Stomach (tissue), 9 donors: Measurements from ENCODE around the gene OR2L2. TPM values are rescaled to one million over a fixed set of nuclear protein-coding genes. Genes with fewer than 3 reads are reported as not detected.

Experiments used
- DNase-seq, 2 donors: peaks; one replicate each; pipeline versions ENCODE4 v3.0.0 to v3.0.0-alpha.2; 2013 to 2019
- H3K27ac ChIP-seq, 5 donors: fragments of 200-600 bp in 4 of 5; sonication (generic) in 4 of 5; one replicate each; pipeline ENCODE4 v1.5.1; 2013 to 2019; ENCODE audit warnings: mild to moderate bottlenecking in 1 of 5, moderate library complexity in 1 of 5
- H3K27me3 ChIP-seq, 3 donors: fragments of 200-600 bp; sonication (generic); one replicate each; pipeline ENCODE4 v1.5.1; 2017 to 2019; ENCODE audit warnings: mixed run types in 1 of 3
- H3K36me3 ChIP-seq, 4 donors: fragments of 200-600 bp; sonication (generic); 1 replicate in 3 of 4; 2 replicates in 1 of 4; pipeline ENCODE4 v1.5.1; 2016 to 2019
- H3K4me1 ChIP-seq, 4 donors: fragments of 200-600 bp; sonication (generic); one replicate each; pipeline ENCODE4 v1.5.1; 2016 to 2019
- H3K4me3 ChIP-seq, 4 donors: fragments of 200-600 bp; sonication (generic) in 3 of 4; one replicate each; pipeline ENCODE4 v1.5.1; 2016 to 2019; ENCODE audit warnings: mild to moderate bottlenecking in 1 of 4
- H3K9me3 ChIP-seq, 4 donors: fragments of 200-600 bp; sonication (generic); one replicate each; pipeline ENCODE4 v1.5.1; 2016 to 2019
- EP300 ChIP-seq: sonication (generic); formaldehyde crosslinking; IDR thresholded peaks from one replicate; pipeline ENCODE4 v1.6.1; 2017; ENCODE audit warnings: antibody characterized with exemption
- POLR2A ChIP-seq, 4 donors: fragments of 450-650 bp; IDR thresholded peaks; one replicate each; pipeline ENCODE4 v1.6.1; 2016; ENCODE audit warnings: antibody characterized with exemption in 4 of 4, control low read depth in 2 of 4, mild to moderate bottlenecking in 1 of 4, moderate library complexity in 1 of 4
- POLR2AphosphoS5 ChIP-seq, 3 donors: sonication (generic); formaldehyde crosslinking; IDR thresholded peaks; one replicate each; pipeline ENCODE4 v1.6.1; 2016; ENCODE audit warnings: antibody characterized with exemption in 3 of 3
- WGBS, 5 donors: extraction: QIAGEN DNeasy Blood & Tissue Kit in 3 of 5; methylation state at CpG; one replicate each; pipeline versions ENCODE4 v1.1.5 to v1.1.7; 2013 to 2018; 5-methylcytosine and 5-hydroxymethylcytosine counted together
- intact Hi-C: fragments of 100-400 bp; cut with DNase I; formaldehyde crosslinking; loops from one replicate; pipeline ENCODE4 v1.15.1; 2023; ENCODE audit warnings: low total_unique reads
- polyA plus RNA-seq, 3 donors: library from polyadenylated mRNA; stranded (reverse); fragments of 200-250 nt; gene quantifications; one replicate each; pipeline ENCODE4 v1.2.3, GENCODE V29; 2013
- total RNA-seq, 5 donors: library from RNA; depleted of rRNA; stranded (reverse); fragments of >200 nt; gene quantifications; one replicate each; pipeline versions ENCODE4 v1.1.0 to v1.2.3, GENCODE V29; 2014 to 2016
- TF ChIP-seq, protein P1 (sequence below), 7 experiments: fragments of 450-650 bp in 4 of 7; fragments of 200-600 bp in 3 of 7; sonication (generic) in 3 of 7; IDR thresholded peaks; one replicate each; pipeline ENCODE4 v1.5.1; 2016 to 2019; ENCODE audit warnings: antibody characterized with exemption in 7 of 7, control low read depth in 2 of 7, mild to moderate bottlenecking in 1 of 7
- donor health status: healthy with polysubstance abuse.
- donor health status: Bipolar disorder and iron deficiency.
- donor health status: healthy.

OR2L2 gene
- total and polyA plus RNA-seq, 8 donors = not detected

DNA sequence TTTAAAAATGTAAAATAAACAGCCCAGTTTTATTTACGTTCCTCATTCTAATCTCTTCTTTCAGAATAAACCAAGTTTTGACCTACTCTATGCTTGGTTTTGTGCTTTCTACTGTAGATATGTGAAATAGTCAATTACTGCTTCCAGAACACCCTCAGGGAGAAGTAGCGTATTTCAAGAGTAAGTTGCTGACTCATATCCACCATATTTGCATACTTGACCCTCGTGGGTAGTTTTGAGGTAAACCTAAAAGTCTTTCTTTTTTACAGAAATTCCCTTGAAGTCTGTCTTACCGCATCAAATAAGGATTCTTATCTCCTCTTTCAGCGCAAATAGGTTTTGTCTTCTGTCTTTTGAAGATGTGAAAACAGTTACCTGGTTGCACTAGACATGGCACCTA, 15.3 kb downstream of the OR2L2 start:
- H3K36me3 ChIP-seq = no peaks in the 10 kb centered on the region
- TF ChIP-seq POLR2A (IDR thresholded peaks at IDR 0.05) (no peak), EP300 (no peak), POLR2AphosphoS5 (IDR thresholded peaks at IDR 0.05) (no peak)
- TF ChIP-seq, protein P1, sequence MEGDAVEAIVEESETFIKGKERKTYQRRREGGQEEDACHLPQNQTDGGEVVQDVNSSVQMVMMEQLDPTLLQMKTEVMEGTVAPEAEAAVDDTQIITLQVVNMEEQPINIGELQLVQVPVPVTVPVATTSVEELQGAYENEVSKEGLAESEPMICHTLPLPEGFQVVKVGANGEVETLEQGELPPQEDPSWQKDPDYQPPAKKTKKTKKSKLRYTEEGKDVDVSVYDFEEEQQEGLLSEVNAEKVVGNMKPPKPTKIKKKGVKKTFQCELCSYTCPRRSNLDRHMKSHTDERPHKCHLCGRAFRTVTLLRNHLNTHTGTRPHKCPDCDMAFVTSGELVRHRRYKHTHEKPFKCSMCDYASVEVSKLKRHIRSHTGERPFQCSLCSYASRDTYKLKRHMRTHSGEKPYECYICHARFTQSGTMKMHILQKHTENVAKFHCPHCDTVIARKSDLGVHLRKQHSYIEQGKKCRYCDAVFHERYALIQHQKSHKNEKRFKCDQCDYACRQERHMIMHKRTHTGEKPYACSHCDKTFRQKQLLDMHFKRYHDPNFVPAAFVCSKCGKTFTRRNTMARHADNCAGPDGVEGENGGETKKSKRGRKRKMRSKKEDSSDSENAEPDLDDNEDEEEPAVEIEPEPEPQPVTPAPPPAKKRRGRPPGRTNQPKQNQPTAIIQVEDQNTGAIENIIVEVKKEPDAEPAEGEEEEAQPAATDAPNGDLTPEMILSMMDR (IDR thresholded peaks at IDR 0.05) = no peak
- intact Hi-C loops = no loop called here
- DNase-seq = no peak
- peaks cover 0 to 16% (median under 1%) of the 10 kb centered on the region in 4 donors for H3K9me3 ChIP-seq
- no peak overlapping the region for H3K27ac ChIP-seq
- H3K27me3 ChIP-seq = no peaks in the 10 kb centered on the region
- H3K4me1 ChIP-seq = no peaks in the 10 kb centered on the region
- H3K4me3 ChIP-seq = no peak overlapping the region
- 66 to 73% (median 71%) methylated on average over 5 of the region's 5 CpGs for WGBS, 5 donors

DNA sequence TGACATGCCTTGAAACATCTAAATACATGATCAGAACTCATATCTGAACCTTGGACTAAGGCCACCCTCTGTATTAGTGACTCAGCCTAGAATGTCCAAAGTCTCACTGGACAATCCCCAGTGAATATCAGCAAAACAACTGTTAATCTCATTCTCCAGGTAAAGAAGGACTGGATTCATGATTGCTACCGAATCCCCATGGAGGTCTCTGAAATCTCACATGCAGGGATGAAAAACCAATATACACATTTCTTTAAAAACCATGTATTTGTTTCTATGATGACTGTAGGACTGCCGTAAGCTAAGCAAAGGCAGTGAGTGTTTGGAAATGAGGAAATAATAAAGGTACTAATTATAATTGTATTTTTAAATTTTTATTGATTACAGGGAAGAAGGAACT, 16.7 kb downstream of the OR2L2 start, which contains the start of gene OR2L3:
OR2L3 (plus strand) TSS at position 301 of the 400 bp plus-strand sequence. CDS start 13,846 bp downstream, outside the sequence.
- 60 to 72% (median 68%) methylated on average over 2 of the region's 2 CpGs for WGBS, 5 donors
- no peaks in the 10 kb centered on the region for H3K27me3 ChIP-seq
- DNase-seq = no peak
- no peak within 1 kb of the TSS for H3K27ac ChIP-seq
- H3K9me3 ChIP-seq = peaks cover 0 to 16% (median 0%) of the 10 kb centered on the region in 4 donors
- no peaks in the 10 kb centered on the region for H3K4me1 ChIP-seq
- H3K36me3 ChIP-seq = no peaks in the 10 kb centered on the region
- no peak within 1 kb of the TSS for H3K4me3 ChIP-seq
- TF ChIP-seq EP300 (no peak), POLR2A (IDR thresholded peaks at IDR 0.05) (no peak), POLR2AphosphoS5 (IDR thresholded peaks at IDR 0.05) (no peak)
- TF ChIP-seq, protein P1 (IDR thresholded peaks at IDR 0.05) = no peak
- intact Hi-C loops = no loop called here

DNA sequence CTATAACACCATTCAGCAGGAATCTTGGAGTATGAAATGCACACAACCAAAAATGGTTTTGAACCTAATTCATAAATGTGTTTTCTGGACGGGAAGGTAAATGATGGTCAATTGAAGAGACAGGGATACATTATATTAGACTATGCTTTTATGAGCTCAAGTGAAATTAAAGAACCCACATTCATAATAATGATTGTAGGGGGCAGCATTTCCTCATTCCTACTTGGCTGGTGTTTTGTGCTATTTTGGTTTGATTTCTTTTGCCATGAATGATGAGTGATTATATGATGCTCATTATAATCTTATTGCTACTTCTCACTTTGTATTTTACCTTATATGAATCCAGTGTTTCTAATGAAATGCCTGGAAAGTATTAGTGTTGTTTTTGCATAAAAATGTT, 17.1 kb downstream of the OR2L2 start:
- no peaks in the 10 kb centered on the region for H3K4me1 ChIP-seq
- intact Hi-C loops = no loop called here
- no peaks in the 10 kb centered on the region for H3K36me3 ChIP-seq
- no peak overlapping the region for H3K4me3 ChIP-seq
- 41 to 72% (median 65%) methylated on average over 1 of the region's 1 CpG for WGBS, 5 donors
- TF ChIP-seq POLR2AphosphoS5 (IDR thresholded peaks at IDR 0.05) (no peak), EP300 (no peak), POLR2A (IDR thresholded peaks at IDR 0.05) (no peak)
- TF ChIP-seq, protein P1 (IDR thresholded peaks at IDR 0.05) = no peak
- peaks cover 0 to 16% (median 0%) of the 10 kb centered on the region in 4 donors for H3K9me3 ChIP-seq
- no peak for DNase-seq
- H3K27me3 ChIP-seq = no peaks in the 10 kb centered on the region
- no peak overlapping the region for H3K27ac ChIP-seq

DNA sequence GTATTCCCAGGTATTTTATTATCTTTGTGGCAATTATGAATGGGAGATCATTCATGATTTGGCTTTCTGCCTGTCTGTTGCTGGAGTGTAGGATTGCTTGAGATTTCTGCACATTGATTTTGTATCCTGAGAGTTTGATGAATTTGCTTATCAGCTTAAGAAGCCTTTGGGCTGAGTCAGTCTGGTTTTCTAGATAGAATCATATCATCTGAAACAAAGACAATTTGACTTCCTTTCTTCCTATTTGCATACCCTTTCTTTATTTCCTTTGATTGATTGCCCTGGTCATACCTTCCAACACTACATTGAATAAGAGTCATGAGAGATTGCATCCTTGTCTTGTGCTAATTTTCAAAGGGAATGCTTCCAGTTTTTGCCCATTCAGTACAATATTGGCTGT, 24.8 kb downstream of the OR2L2 start:
- Histone ChIP-seq H3K27ac (no peak overlapping the region), H3K4me3 (no peak overlapping the region), H3K27me3 (no peaks in the 10 kb centered on the region), H3K36me3 (no peaks in the 10 kb centered on the region), H3K4me1 (no peaks in the 10 kb centered on the region), H3K9me3 (peaks cover 2 to 28% (median 13%) of the 10 kb centered on the region in 4 donors)
- TF ChIP-seq POLR2AphosphoS5 (IDR thresholded peaks at IDR 0.05) (no peak), EP300 (no peak), POLR2A (IDR thresholded peaks at IDR 0.05) (no peak)
- TF ChIP-seq, protein P1 (IDR thresholded peaks at IDR 0.05) = no peak
- no peak for DNase-seq
- intact Hi-C loops = no loop called here
